Hepatocyte (in vitro differentiated cells): ENCODE measurements around the gene AP2M1.

Source experiments
- EZH2phosphoT487 ChIP-seq: fragments of 200-600 bp; sonication (generic); IDR thresholded peaks from one replicate; pipeline ENCODE4 v1.6.1; 2018; ENCODE audit warnings: antibody characterized with exemption, mild to moderate bottlenecking, low read depth, moderate library complexity; ENCODE audit not compliant: unreplicated experiment, severe bottlenecking
- TF ChIP-seq, protein P1 (sequence below): fragments of 200-600 bp; sonication (generic); IDR thresholded peaks from 2 replicates; pipeline ENCODE4 v1.5.1; 2016; ENCODE audit warnings: antibody characterized with exemption, mild to moderate bottlenecking; ENCODE audit not compliant: poor library complexity

DNA sequence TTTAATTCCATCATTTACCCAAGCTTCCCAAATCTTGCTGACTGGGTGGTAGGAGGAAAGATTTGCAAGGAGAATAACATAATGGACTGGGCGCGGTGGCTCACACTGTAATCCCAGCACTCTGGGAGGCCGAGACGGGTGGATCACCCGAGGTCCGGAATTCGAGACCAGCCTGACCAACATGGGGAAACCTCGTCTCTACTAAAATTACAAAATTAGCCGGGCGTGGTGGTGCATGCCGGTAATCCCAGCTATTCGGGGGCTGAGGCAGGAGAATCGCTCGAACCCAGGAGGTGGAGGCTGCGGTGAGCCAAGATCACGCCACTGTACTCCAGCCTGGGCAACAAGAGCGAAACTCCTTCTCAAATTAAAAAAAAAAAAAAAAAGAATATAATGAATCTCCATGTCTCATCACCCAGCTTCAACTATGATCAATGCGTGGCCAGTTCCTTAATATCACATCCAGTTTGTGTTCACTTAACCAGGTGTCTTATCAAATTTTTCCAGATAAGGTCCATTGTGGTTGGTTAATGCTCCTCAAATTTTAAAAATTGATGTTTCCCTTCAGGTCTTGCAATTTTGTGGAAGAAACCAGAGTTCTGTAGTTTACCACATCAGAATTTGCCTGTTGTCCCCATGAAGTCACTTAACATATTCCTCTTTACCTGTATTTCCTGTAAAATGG, 10.0 kb downstream of the AP2M1 start:
- TF ChIP-seq EZH2phosphoT487: no peak
- TF ChIP-seq, protein P1, sequence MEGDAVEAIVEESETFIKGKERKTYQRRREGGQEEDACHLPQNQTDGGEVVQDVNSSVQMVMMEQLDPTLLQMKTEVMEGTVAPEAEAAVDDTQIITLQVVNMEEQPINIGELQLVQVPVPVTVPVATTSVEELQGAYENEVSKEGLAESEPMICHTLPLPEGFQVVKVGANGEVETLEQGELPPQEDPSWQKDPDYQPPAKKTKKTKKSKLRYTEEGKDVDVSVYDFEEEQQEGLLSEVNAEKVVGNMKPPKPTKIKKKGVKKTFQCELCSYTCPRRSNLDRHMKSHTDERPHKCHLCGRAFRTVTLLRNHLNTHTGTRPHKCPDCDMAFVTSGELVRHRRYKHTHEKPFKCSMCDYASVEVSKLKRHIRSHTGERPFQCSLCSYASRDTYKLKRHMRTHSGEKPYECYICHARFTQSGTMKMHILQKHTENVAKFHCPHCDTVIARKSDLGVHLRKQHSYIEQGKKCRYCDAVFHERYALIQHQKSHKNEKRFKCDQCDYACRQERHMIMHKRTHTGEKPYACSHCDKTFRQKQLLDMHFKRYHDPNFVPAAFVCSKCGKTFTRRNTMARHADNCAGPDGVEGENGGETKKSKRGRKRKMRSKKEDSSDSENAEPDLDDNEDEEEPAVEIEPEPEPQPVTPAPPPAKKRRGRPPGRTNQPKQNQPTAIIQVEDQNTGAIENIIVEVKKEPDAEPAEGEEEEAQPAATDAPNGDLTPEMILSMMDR: no peak
